IMR-90 (cell line): ENCODE data around the gene SNRNP200. TPM values are rescaled to one million over a fixed set of nuclear protein-coding genes. Genes with fewer than 3 reads are reported as not detected.

Experiments used
- ATAC-seq: fragments of 200-7000 bp; cut with Tn5 transposase; 2 replicates; pipeline ENCODE4 v1.9.1; 2020; ENCODE audit warnings: low read depth, mild to moderate bottlenecking, moderate library complexity
- BruUV-seq: library from RNA; stranded (reverse); fragments of 400-500 nt; replicated peaks from 2 replicates; lab custom pipeline; 2021; lab: Mats Ljungman, UMichigan
- CTCF ChIA-PET: fragments of 300-600 bp; formaldehyde crosslinking; extraction: SDS; loops from one replicate; lab custom pipeline; 2021; ENCODE audit warnings: antibody characterized with exemption; lab: Yijun Ruan, JAX
- POLR2A ChIA-PET: fragments of 300-600 bp; sonication (Branson Sonifier 250); formaldehyde crosslinking; loops from one replicate; lab custom pipeline; 2022; ENCODE audit warnings: antibody characterized with exemption; ENCODE audit not compliant: unreplicated experiment; lab: Charles Lee
- DNase-seq: peaks from one replicate; pipeline ENCODE4 v3.0.0; 2013
- H2AFZ ChIP-seq: replicated peaks from 2 replicates; pipeline ENCODE3; 2013; ENCODE audit warnings: low read length, mild to moderate bottlenecking; ENCODE audit not compliant: poor library complexity
- H2AK5ac ChIP-seq: 2 replicates; pipeline ENCODE4 v1.6.1; 2013; ENCODE audit warnings: low read depth, low read length, inconsistent platforms
- H2AK9ac ChIP-seq: replicated peaks from 2 replicates; pipeline ENCODE3; 2013; ENCODE audit warnings: mild to moderate bottlenecking, low read depth, low read length, moderate library complexity; ENCODE audit not compliant: poor library complexity
- H2BK120ac ChIP-seq: 2 replicates; pipeline ENCODE4 v1.6.1; 2013; ENCODE audit warnings: low read depth, low read length, inconsistent platforms
- H2BK15ac ChIP-seq: 3 replicates; pipeline ENCODE4 v1.6.1; 2013; ENCODE audit warnings: low read depth, low read length, inconsistent platforms
- H2BK20ac ChIP-seq: 2 replicates; pipeline ENCODE4 v1.6.1; 2013; ENCODE audit warnings: low read depth, mild to moderate bottlenecking, inconsistent platforms, low read length, moderate library complexity
- H2BK5ac ChIP-seq: 2 replicates; pipeline ENCODE4 v1.6.1; 2013; ENCODE audit warnings: mild to moderate bottlenecking, low read depth, low read length, inconsistent platforms; ENCODE audit not compliant: poor library complexity, severe bottlenecking
- H3K14ac ChIP-seq: replicated peaks from 2 replicates; pipeline ENCODE4 v1.6.1; 2013; ENCODE audit warnings: low read depth, low read length, inconsistent platforms
- H3K18ac ChIP-seq: 2 replicates; pipeline ENCODE4 v1.6.1; 2013; ENCODE audit warnings: low read depth, low read length, control low read depth
- H3K23ac ChIP-seq: 2 replicates; pipeline ENCODE4 v1.6.1; 2013; ENCODE audit warnings: low read depth, low read length, inconsistent platforms
- H3K27ac ChIP-seq: 2 replicates; pipeline ENCODE4 v1.5.1; 2013; ENCODE audit warnings: mild to moderate bottlenecking, control low read depth, low read length; ENCODE audit not compliant: insufficient read depth
- H3K27me3 ChIP-seq: 2 replicates; pipeline ENCODE4 v1.6.1; 2013; ENCODE audit warnings: low read length; ENCODE audit not compliant: control insufficient read depth, insufficient read depth
- H3K36me3 ChIP-seq: 2 replicates; pipeline ENCODE4 v1.6.1; 2013; ENCODE audit warnings: low read length, mixed read lengths; ENCODE audit not compliant: control insufficient read depth, insufficient read depth
- H3K4ac ChIP-seq: 2 replicates; pipeline ENCODE4 v1.6.1; 2013; ENCODE audit warnings: low read depth, low read length, inconsistent platforms
- H3K4me1 ChIP-seq: 2 replicates; pipeline ENCODE4 v1.6.1; 2013; ENCODE audit warnings: low read length, mixed read lengths; ENCODE audit not compliant: control insufficient read depth, insufficient read depth
- H3K4me2 ChIP-seq: 2 replicates; pipeline ENCODE4 v1.6.1; 2013; ENCODE audit warnings: low read depth, mild to moderate bottlenecking, control low read depth, low read length, moderate library complexity
- H3K4me3 ChIP-seq: 2 replicates; pipeline ENCODE4 v1.5.1; 2013; ENCODE audit warnings: low read depth, mild to moderate bottlenecking, control low read depth, low read length, moderate library complexity; ENCODE audit not compliant: insufficient read depth
- H3K56ac ChIP-seq: 2 replicates; pipeline ENCODE4 v1.6.1; 2013; ENCODE audit warnings: low read length, inconsistent platforms; ENCODE audit not compliant: insufficient read depth; ENCODE audit errors: extremely low read depth
- H3K79me1 ChIP-seq, 2 experiments: 2 replicates each; pipeline ENCODE4 v1.6.1; 2013; ENCODE audit warnings: low read length in 2 of 2, inconsistent platforms in 1 of 2, low read depth in 1 of 2
- H3K9ac ChIP-seq: 2 replicates; pipeline ENCODE4 v1.6.1; 2013; ENCODE audit warnings: low read depth, low read length, control low read depth
- H3K9me1 ChIP-seq: 2 replicates; pipeline ENCODE4 v1.6.1; 2013; ENCODE audit warnings: low read length, inconsistent platforms; ENCODE audit not compliant: insufficient read depth
- H3K9me3 ChIP-seq: 2 replicates; pipeline ENCODE4 v1.6.1; 2013; ENCODE audit warnings: low read length; ENCODE audit not compliant: control insufficient read depth, insufficient read depth
- H4K20me1 ChIP-seq: 2 replicates; pipeline ENCODE4 v1.6.1; 2013; ENCODE audit warnings: low read length, inconsistent platforms; ENCODE audit not compliant: insufficient read depth
- H4K5ac ChIP-seq: 2 replicates; pipeline ENCODE4 v1.6.1; 2013; ENCODE audit warnings: mild to moderate bottlenecking, low read depth, low read length, control low read depth
- H4K8ac ChIP-seq, 2 experiments: 2 replicates each; pipeline ENCODE4 v1.6.1; 2013; ENCODE audit warnings: low read depth in 2 of 2, low read length in 2 of 2, control low read depth in 1 of 2, inconsistent platforms in 1 of 2
- H4K91ac ChIP-seq: 2 replicates; pipeline ENCODE4 v1.6.1; 2013; ENCODE audit warnings: low read depth, low read length, inconsistent platforms; ENCODE audit not compliant: insufficient read depth
- BHLHE40 ChIP-seq: fragments of 150-350 bp; IDR thresholded peaks from 2 replicates; pipeline ENCODE4 v1.6.1; 2016; ENCODE audit warnings: mild to moderate bottlenecking, low read depth, low read length
- CEBPB ChIP-seq: IDR thresholded peaks from 2 replicates; pipeline ENCODE4 v1.6.1; 2012; ENCODE audit warnings: low read depth, low read length, improper control_type of control experiment
- CHD1 ChIP-seq: IDR thresholded peaks from 2 replicates; pipeline ENCODE4 v1.6.1; 2012; ENCODE audit warnings: low read depth, low read length, improper control_type of control experiment
- FOS ChIP-seq: fragments of 150-350 bp; IDR thresholded peaks from 2 replicates; pipeline ENCODE4 v1.6.1; 2016; ENCODE audit warnings: low read depth, low read length
- MXI1 ChIP-seq: IDR thresholded peaks from 2 replicates; pipeline ENCODE4 v1.6.1; 2012; ENCODE audit warnings: low read depth, mild to moderate bottlenecking, low read length, moderate library complexity, borderline replicate concordance
- RFX5 ChIP-seq: IDR thresholded peaks from 2 replicates; pipeline ENCODE4 v1.8.0; 2012; ENCODE audit warnings: low read depth, mild to moderate bottlenecking, low read length, moderate library complexity
- WGBS, 2 experiments: methylation state at CpG; one replicate each; pipeline versions ENCODE4 v1.1.5 to v1.1.7; 2013; ENCODE audit warnings: missing lambda C conversion rate in 2 of 2; ENCODE audit not compliant: insufficient read length in 1 of 2; ENCODE audit errors: extremely low coverage in 2 of 2; 5-methylcytosine and 5-hydroxymethylcytosine counted together
- dilution Hi-C: fragments of 300-500 bp; cut with HindIII; formaldehyde crosslinking; loops from one replicate; pipeline ENCODE4 v1.14.3; 2018; ENCODE audit warnings: low sequenced_read_pairs; ENCODE audit not compliant: unreplicated experiment
- in situ Hi-C: fragments of 300-500 bp; cut with MboI; formaldehyde crosslinking; loops from 3 replicates; pipeline ENCODE4 v1.14.3; 2019; ENCODE audit warnings: low sequenced_read_pairs, inconsistent platforms, mixed read lengths
- intact Hi-C: fragments of 100-400 bp; cut with micrococcal nuclease; formaldehyde crosslinking; loops from 2 replicates; pipeline ENCODE4 v1.10.0; 2022
- polyA plus RNA-seq, 3 experiments: library from polyadenylated mRNA; depleted of rRNA; stranded (reverse); fragments of >200 nt; gene quantifications; 2 replicates each; pipeline ENCODE4 v1.2.3, GENCODE V29; 2012; ENCODE audit warnings: low replicate concordance in 1 of 3
- total RNA-seq: library from RNA; depleted of rRNA; stranded (reverse); fragments of >200 nt; gene quantifications from 2 replicates; pipeline ENCODE4 v1.2.3, GENCODE V29; 2012

SNRNP200 gene
- total and polyA plus RNA-seq, 2 of the 4 experiments (the other 2 are of a cell fraction), result 44.1 to 108 TPM

GRCh38 chr2:96239091-96239490 is 66.3 kb downstream of the SNRNP200 start:
- H4K5ac ChIP-seq, result no peak overlapping the region
- peaks cover 8% of the 10 kb centered on the region; the same call in 1 of the 2 replicates for H3K9me1 ChIP-seq
- H2AFZ ChIP-seq, result no peak overlapping the region
- H3K27me3 ChIP-seq, result no peaks in the 10 kb centered on the region
- no TSS peak for BruUV-seq
- peaks cover 3% of the 10 kb centered on the region; the same call in 1 of the 2 replicates for H3K4me1 ChIP-seq
- no peak overlapping the region for H3K23ac ChIP-seq
- no peak overlapping the region for H3K56ac ChIP-seq
- no peak overlapping the region for H4K8ac ChIP-seq
- CTCF ChIA-PET, result interaction anchor here (0.9 kb wide), 1 partner anchor 17 kb away, joined by 4 read pairs; no protein-coding TSS in a partner anchor
- H4K91ac ChIP-seq, result no peak overlapping the region
- dilution Hi-C loops, result no loop called here
- no peak overlapping the region for H3K4ac ChIP-seq
- peaks cover 4% of the 10 kb centered on the region for H3K36me3 ChIP-seq
- no peak for TF ChIP-seq CHD1
- no peak for TF ChIP-seq FOS
- TF ChIP-seq RFX5, result no peak
- no peak for TF ChIP-seq CEBPB
- TF ChIP-seq BHLHE40, result no peak
- TF ChIP-seq MXI1, result no peak
- DNase-seq, result no peak
- H3K14ac ChIP-seq, result no peak overlapping the region
- H2BK20ac ChIP-seq, result no peak overlapping the region
- H3K79me1 ChIP-seq, result peaks cover 0 to 4% of the 10 kb centered on the region in 2 experiments; a peak in 1 of 4 replicates
- H2BK120ac ChIP-seq, result no peak overlapping the region
- no CpG with 5 or more reads among the region's 3 CpGs for WGBS, 2 experiments
- POLR2A ChIA-PET, result no interaction called here
- no peak overlapping the region for H2AK9ac ChIP-seq
- H3K27ac ChIP-seq, result no peak overlapping the region
- no peak overlapping the region for H3K9ac ChIP-seq
- H3K4me3 ChIP-seq, result no peak overlapping the region
- intact Hi-C loops, result no loop called here
- no peaks in the 10 kb centered on the region for H4K20me1 ChIP-seq
- no peak overlapping the region for H3K4me2 ChIP-seq
- ATAC-seq, result no peak
- in situ Hi-C loops, result no loop called here
- no peak overlapping the region for H2BK15ac ChIP-seq
- no peak overlapping the region for H3K18ac ChIP-seq
- H2AK5ac ChIP-seq, result no peak overlapping the region
- H2BK5ac ChIP-seq, result no peak overlapping the region
- no peaks in the 10 kb centered on the region for H3K9me3 ChIP-seq
